GM12878 (cell line): ENCODE results near the gene KDM2A. TPM values are rescaled to one million over a fixed set of nuclear protein-coding genes. Genes with fewer than 3 reads are reported as not detected.

Experiments used
- ATAC-seq: fragments of 200-7000 bp; cut with Tn5 transposase; 3 replicates; pipeline ENCODE4 v1.9.1; 2020; ENCODE audit warnings: mild to moderate bottlenecking, moderate library complexity
- BruUV-seq: library from RNA; stranded (reverse); fragments of 400-500 nt; replicated peaks from 2 replicates; lab custom pipeline; 2021; lab: Mats Ljungman, UMichigan
- CTCF ChIA-PET: fragments of 300-600 bp; sonication (Branson Sonifier 250); formaldehyde crosslinking; extraction: SDS; loops from one replicate; lab custom pipeline; 2021; ENCODE audit warnings: inconsistent platforms; lab: Yijun Ruan, JAX
- POLR2A ChIA-PET: fragments of 350-600 bp; formaldehyde crosslinking; extraction: SDS; loops from one replicate; lab custom pipeline; 2021; ENCODE audit warnings: inconsistent platforms; lab: Charles Lee
- RAD21 ChIA-PET: fragments of 300-600 bp; sonication (Branson Sonifier 250); formaldehyde crosslinking; loops from one replicate; lab custom pipeline; 2023; ENCODE audit warnings: antibody characterized with exemption; ENCODE audit not compliant: unreplicated experiment; lab: Charles Lee
- SMC1A ChIA-PET: fragments of 300-600 bp; sonication (Branson Sonifier 250); formaldehyde crosslinking; loops from one replicate; lab custom pipeline; 2023; ENCODE audit not compliant: unreplicated experiment, uncharacterized antibody; lab: Charles Lee
- DNase-seq: peaks from one replicate; pipeline ENCODE4 v3.0.0-alpha.2; 2011; ENCODE audit warnings: low read depth, low spot score
- FAIRE-seq: peaks from 3 replicates; lab custom pipeline; 2011; peaks lifted over from hg19 to GRCh38; lab: Jason Lieb, UNC
- H2AFZ ChIP-seq: 2 replicates; pipeline ENCODE4 v1.6.0; 2011; ENCODE audit warnings: low read depth, low read length, control low read depth; ENCODE audit not compliant: control insufficient read depth
- H3K27ac ChIP-seq: 2 replicates; pipeline ENCODE4 v1.5.1; 2011; ENCODE audit warnings: control low read depth; ENCODE audit not compliant: control insufficient read depth, insufficient read depth
- H3K27me3 ChIP-seq, 2 experiments: replicated peaks in 1 of 2; 2 replicates each; pipeline versions ENCODE4 v1.6.0 to v1.6.1; 2011; ENCODE audit warnings: low read length in 1 of 2; ENCODE audit not compliant: control insufficient read depth in 2 of 2, insufficient read depth in 2 of 2
- H3K36me3 ChIP-seq, 2 experiments: 2 replicates each; pipeline ENCODE4 v1.5.1; 2011; ENCODE audit warnings: low read length in 1 of 2; ENCODE audit not compliant: control insufficient read depth in 2 of 2, insufficient read depth in 2 of 2
- H3K4me1 ChIP-seq: 2 replicates; pipeline ENCODE4 v1.6.1; 2011; ENCODE audit warnings: mild to moderate bottlenecking, low read length, moderate library complexity, mixed read lengths; ENCODE audit not compliant: control insufficient read depth, insufficient read depth
- H3K4me2 ChIP-seq: 2 replicates; pipeline ENCODE4 v1.6.0; 2011; ENCODE audit warnings: control low read depth; ENCODE audit not compliant: control insufficient read depth, insufficient read depth
- H3K4me3 ChIP-seq: fragments of 200-600 bp; sonication (generic); 2 replicates; pipeline ENCODE4 v1.5.1; 2016
- H3K79me2 ChIP-seq: 2 replicates; pipeline ENCODE4 v1.6.0; 2011; ENCODE audit warnings: low read length; ENCODE audit not compliant: control insufficient read depth, insufficient read depth
- H3K9ac ChIP-seq: 2 replicates; pipeline ENCODE4 v1.8.0; 2011; ENCODE audit warnings: low read length, control low read depth, mixed read lengths; ENCODE audit not compliant: control insufficient read depth, insufficient read depth
- H3K9me3 ChIP-seq: replicated peaks from 3 replicates; pipeline ENCODE4 v1.5.1; 2011; ENCODE audit warnings: mild to moderate bottlenecking, low read length; ENCODE audit not compliant: control insufficient read depth, insufficient read depth
- H4K20me1 ChIP-seq: 2 replicates; pipeline ENCODE4 v1.6.0; 2011; ENCODE audit not compliant: control insufficient read depth, insufficient read depth
- POLR2AphosphoS5 ChIP-seq: IDR thresholded peaks from 2 replicates; pipeline ENCODE4 v1.6.1; 2011; ENCODE audit warnings: mild to moderate bottlenecking, low read length, inconsistent platforms
- WGBS: methylation state at CpG from one replicate; pipeline ENCODE4 v1.1.6; 2016; ENCODE audit warnings: low lambda C conversion rate; ENCODE audit not compliant: insufficient replicate concordance, insufficient coverage; ENCODE audit errors: missing lambda C conversion rate; 5-methylcytosine and 5-hydroxymethylcytosine counted together
- in situ Hi-C: fragments of 300-500 bp; cut with MboI; formaldehyde crosslinking; loops from 9 replicates; pipeline ENCODE4 v1.14.3; 2018; ENCODE audit warnings: mixed read lengths
- intact Hi-C: fragments of 100-400 bp; cut with micrococcal nuclease; formaldehyde crosslinking; loops from one replicate; pipeline ENCODE4 v1.14.2; 2022; ENCODE audit not compliant: unreplicated experiment
- polyA plus RNA-seq, 11 experiments: library from polyadenylated mRNA; depleted of rRNA in 4 of 11; unstranded in 6 of 11; stranded (reverse) in 5 of 11; fragments of >200 nt; fragmentation: Nextera tagmentation in 4 of 11; fragmentation: Illumina TruSeq in 1 of 11; extraction: Ambion mirVana in 4 of 11; extraction: Trizol in 1 of 11; gene quantifications; 1 replicate in 1 of 11; 2 replicates in 10 of 11; pipeline versions ENCODE4 v1.2.1 to v1.2.3, GENCODE V29; 2011 to 2016; ENCODE audit warnings: inconsistent platforms in 2 of 11, missing spikeins in 2 of 11, low read depth in 1 of 11
- total RNA-seq, 4 experiments: library from RNA; depleted of rRNA in 3 of 4; stranded (reverse); fragments of >200 nt in 3 of 4; fragmentation: Illumina TruSeq in 1 of 4; extraction: Trizol in 1 of 4; gene quantifications; 2 replicates each; pipeline versions ENCODE4 v1.2.1 to v1.2.3, GENCODE V29; 2013 to 2021
- TF ChIP-seq, protein P1 (sequence below): fragments of 450-650 bp; formaldehyde crosslinking; IDR thresholded peaks from 2 replicates; pipeline ENCODE4 v1.4.0; 2020; ENCODE audit warnings: mild to moderate bottlenecking, moderate library complexity

KDM2A gene
- total and polyA plus RNA-seq, 10 of the 15 experiments (the other 5 are each of a cell fraction or from before 2014, with no cell fraction given) = 10.5 to 69.3 (median 41.6) TPM

DNA sequence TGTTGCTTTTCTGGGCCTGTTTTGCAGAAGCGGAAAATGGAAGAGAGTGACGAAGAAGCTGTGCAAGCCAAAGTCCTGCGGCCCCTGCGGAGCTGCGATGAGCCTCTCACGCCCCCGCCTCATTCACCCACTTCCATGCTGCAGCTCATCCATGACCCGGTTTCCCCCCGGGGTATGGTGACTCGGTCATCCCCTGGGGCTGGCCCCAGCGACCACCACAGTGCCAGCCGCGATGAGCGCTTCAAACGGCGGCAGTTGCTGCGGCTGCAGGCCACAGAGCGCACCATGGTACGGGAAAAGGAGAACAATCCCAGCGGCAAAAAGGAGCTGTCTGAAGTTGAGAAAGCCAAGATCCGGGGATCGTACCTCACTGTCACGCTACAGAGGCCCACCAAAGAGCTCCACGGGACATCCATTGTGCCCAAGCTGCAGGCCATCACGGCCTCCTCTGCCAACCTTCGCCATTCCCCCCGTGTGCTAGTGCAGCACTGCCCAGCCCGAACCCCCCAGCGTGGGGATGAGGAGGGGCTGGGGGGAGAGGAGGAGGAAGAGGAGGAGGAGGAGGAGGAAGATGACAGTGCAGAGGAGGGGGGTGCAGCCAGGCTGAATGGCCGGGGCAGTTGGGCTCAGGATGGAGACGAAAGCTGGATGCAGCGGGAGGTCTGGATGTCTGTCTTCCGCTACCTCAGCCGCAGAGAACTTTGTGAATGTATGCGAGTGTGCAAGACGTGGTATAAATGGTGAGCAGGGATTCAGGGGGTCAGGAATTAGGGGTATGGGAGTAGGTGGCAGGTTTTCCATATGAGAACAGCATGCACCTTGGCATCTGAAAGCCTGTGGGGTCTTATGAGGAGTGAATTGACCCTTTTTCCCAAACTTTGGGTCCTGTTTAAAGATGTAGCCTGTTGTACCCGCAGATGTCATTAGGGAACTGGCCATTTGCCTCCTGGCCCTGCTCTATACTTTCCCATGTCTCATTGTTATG lies 131.3 kb downstream of the KDM2A start:
- H3K27ac ChIP-seq = no peak overlapping the region
- TF ChIP-seq, protein P1, sequence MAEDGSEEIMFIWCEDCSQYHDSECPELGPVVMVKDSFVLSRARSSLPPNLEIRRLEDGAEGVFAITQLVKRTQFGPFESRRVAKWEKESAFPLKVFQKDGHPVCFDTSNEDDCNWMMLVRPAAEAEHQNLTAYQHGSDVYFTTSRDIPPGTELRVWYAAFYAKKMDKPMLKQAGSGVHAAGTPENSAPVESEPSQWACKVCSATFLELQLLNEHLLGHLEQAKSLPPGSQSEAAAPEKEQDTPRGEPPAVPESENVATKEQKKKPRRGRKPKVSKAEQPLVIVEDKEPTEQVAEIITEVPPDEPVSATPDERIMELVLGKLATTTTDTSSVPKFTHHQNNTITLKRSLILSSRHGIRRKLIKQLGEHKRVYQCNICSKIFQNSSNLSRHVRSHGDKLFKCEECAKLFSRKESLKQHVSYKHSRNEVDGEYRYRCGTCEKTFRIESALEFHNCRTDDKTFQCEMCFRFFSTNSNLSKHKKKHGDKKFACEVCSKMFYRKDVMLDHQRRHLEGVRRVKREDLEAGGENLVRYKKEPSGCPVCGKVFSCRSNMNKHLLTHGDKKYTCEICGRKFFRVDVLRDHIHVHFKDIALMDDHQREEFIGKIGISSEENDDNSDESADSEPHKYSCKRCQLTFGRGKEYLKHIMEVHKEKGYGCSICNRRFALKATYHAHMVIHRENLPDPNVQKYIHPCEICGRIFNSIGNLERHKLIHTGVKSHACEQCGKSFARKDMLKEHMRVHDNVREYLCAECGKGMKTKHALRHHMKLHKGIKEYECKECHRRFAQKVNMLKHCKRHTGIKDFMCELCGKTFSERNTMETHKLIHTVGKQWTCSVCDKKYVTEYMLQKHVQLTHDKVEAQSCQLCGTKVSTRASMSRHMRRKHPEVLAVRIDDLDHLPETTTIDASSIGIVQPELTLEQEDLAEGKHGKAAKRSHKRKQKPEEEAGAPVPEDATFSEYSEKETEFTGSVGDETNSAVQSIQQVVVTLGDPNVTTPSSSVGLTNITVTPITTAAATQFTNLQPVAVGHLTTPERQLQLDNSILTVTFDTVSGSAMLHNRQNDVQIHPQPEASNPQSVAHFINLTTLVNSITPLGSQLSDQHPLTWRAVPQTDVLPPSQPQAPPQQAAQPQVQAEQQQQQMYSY (CRISPR knock-in tag) = no peak
- TF ChIP-seq POLR2AphosphoS5 = peak; percentile 77; the same call in 1 of the 2 replicates
- ATAC-seq = no peak
- BruUV-seq = TSS peak; percentile 8
- in situ Hi-C loops = no loop called here
- CTCF ChIA-PET = interaction anchor here (4.1 kb wide), 1 partner anchor 12 kb away, joined by 30 read pairs; no protein-coding TSS in a partner anchor
- 98% methylated on average over 37 of the region's 37 CpGs for WGBS
- H3K4me2 ChIP-seq = no peak overlapping the region
- no peaks in the 10 kb centered on the region for H3K9me3 ChIP-seq
- H3K36me3 ChIP-seq = peaks cover 63 to 72% of the 10 kb centered on the region in 2 experiments
- no peak overlapping the region for H2AFZ ChIP-seq
- RAD21 ChIA-PET = no interaction called here
- no peak overlapping the region for H3K4me3 ChIP-seq
- no peaks in the 10 kb centered on the region for H3K27me3 ChIP-seq
- SMC1A ChIA-PET = interaction anchor here (1.3 kb wide), 2 partner anchors 12 to 67 kb away, joined by 3 read pairs; no protein-coding TSS in a partner anchor
- no peak for FAIRE-seq
- H3K4me1 ChIP-seq = no peaks in the 10 kb centered on the region
- H4K20me1 ChIP-seq = peaks cover 7% of the 10 kb centered on the region
- POLR2A ChIA-PET = no interaction called here
- intact Hi-C loops = no loop called here
- DNase-seq = no peak
- no peak overlapping the region for H3K9ac ChIP-seq
- peaks cover 2% of the 10 kb centered on the region for H3K79me2 ChIP-seq
